Stomach (tissue), 9 donors: ENCODE data around the gene CES3. TPM values are rescaled to one million over a fixed set of nuclear protein-coding genes. Genes with fewer than 3 reads are reported as not detected.

Experiments
- DNase-seq, 2 donors: peaks; one replicate each; pipeline versions ENCODE4 v3.0.0 to v3.0.0-alpha.2; 2013 to 2019
- H3K27ac ChIP-seq, 5 donors: fragments of 200-600 bp in 4 of 5; sonication (generic) in 4 of 5; one replicate each; pipeline ENCODE4 v1.5.1; 2013 to 2019; ENCODE audit warnings: mild to moderate bottlenecking in 1 of 5, moderate library complexity in 1 of 5
- H3K27me3 ChIP-seq, 3 donors: fragments of 200-600 bp; sonication (generic); one replicate each; pipeline ENCODE4 v1.5.1; 2017 to 2019; ENCODE audit warnings: mixed run types in 1 of 3
- H3K36me3 ChIP-seq, 4 donors: fragments of 200-600 bp; sonication (generic); 1 replicate in 3 of 4; 2 replicates in 1 of 4; pipeline ENCODE4 v1.5.1; 2016 to 2019
- H3K4me1 ChIP-seq, 4 donors: fragments of 200-600 bp; sonication (generic); one replicate each; pipeline ENCODE4 v1.5.1; 2016 to 2019
- H3K4me3 ChIP-seq, 4 donors: fragments of 200-600 bp; sonication (generic) in 3 of 4; one replicate each; pipeline ENCODE4 v1.5.1; 2016 to 2019; ENCODE audit warnings: mild to moderate bottlenecking in 1 of 4
- H3K9me3 ChIP-seq, 4 donors: fragments of 200-600 bp; sonication (generic); one replicate each; pipeline ENCODE4 v1.5.1; 2016 to 2019
- CTCF ChIP-seq, 7 experiments: fragments of 450-650 bp in 4 of 7; fragments of 200-600 bp in 3 of 7; sonication (generic) in 3 of 7; IDR thresholded peaks; one replicate each; pipeline ENCODE4 v1.5.1; 2016 to 2019; ENCODE audit warnings: antibody characterized with exemption in 7 of 7, control low read depth in 2 of 7, mild to moderate bottlenecking in 1 of 7
- EP300 ChIP-seq: sonication (generic); formaldehyde crosslinking; IDR thresholded peaks from one replicate; pipeline ENCODE4 v1.6.1; 2017; ENCODE audit warnings: antibody characterized with exemption
- POLR2A ChIP-seq, 4 donors: fragments of 450-650 bp; IDR thresholded peaks; one replicate each; pipeline ENCODE4 v1.6.1; 2016; ENCODE audit warnings: antibody characterized with exemption in 4 of 4, control low read depth in 2 of 4, mild to moderate bottlenecking in 1 of 4, moderate library complexity in 1 of 4
- POLR2AphosphoS5 ChIP-seq, 3 donors: sonication (generic); formaldehyde crosslinking; IDR thresholded peaks; one replicate each; pipeline ENCODE4 v1.6.1; 2016; ENCODE audit warnings: antibody characterized with exemption in 3 of 3
- WGBS, 5 donors: extraction: QIAGEN DNeasy Blood & Tissue Kit in 3 of 5; methylation state at CpG; one replicate each; pipeline versions ENCODE4 v1.1.5 to v1.1.7; 2013 to 2018; 5-methylcytosine and 5-hydroxymethylcytosine counted together
- intact Hi-C: fragments of 100-400 bp; cut with DNase I; formaldehyde crosslinking; loops from one replicate; pipeline ENCODE4 v1.15.1; 2023; ENCODE audit warnings: low total_unique reads
- polyA plus RNA-seq, 3 donors: library from polyadenylated mRNA; stranded (reverse); fragments of 200-250 nt; gene quantifications; one replicate each; pipeline ENCODE4 v1.2.3, GENCODE V29; 2013
- total RNA-seq, 5 donors: library from RNA; depleted of rRNA; stranded (reverse); fragments of >200 nt; gene quantifications; one replicate each; pipeline versions ENCODE4 v1.1.0 to v1.2.3, GENCODE V29; 2014 to 2016
- donor health status: healthy with polysubstance abuse.
- donor health status: Bipolar disorder and iron deficiency.
- donor health status: healthy.

Gene CES3
- total and polyA plus RNA-seq, 8 donors: 0.37 to 145 (median 2.9) TPM; not detected in 2

- Histone ChIP-seq H3K4me3 (no peak overlapping the region), H3K4me1 (peaks cover 0 to 17% (median 8%) of the 10 kb centered on the region in 4 donors), H3K36me3 (no peaks in the 10 kb centered on the region), H3K27ac (no peak overlapping the region), H3K27me3 (peaks cover 0 to 24% (median 0%) of the 10 kb centered on the region in 3 donors), H3K9me3 (no peaks in the 10 kb centered on the region)
- no peak for TF ChIP-seq POLR2A (IDR thresholded peaks at IDR 0.05)
- TF ChIP-seq POLR2AphosphoS5 (IDR thresholded peaks at IDR 0.05): no peak
- no peak for TF ChIP-seq EP300
- TF ChIP-seq CTCF (IDR thresholded peaks at IDR 0.05): no peak
- 79 to 85% (median 81%) methylated on average over 14 of the region's 14 CpGs for WGBS, 5 donors
- no peak for DNase-seq
- intact Hi-C loops: loop anchor here (5.0 kb wide), 1 partner anchor 177 kb away; the partner anchor contains the start of gene B3GNT9
Measured at GRCh38 chr16:66975302-66975893, 14.3 kb downstream of the CES3 start.

- WGBS, 5 donors: 42 to 50% (median 43%) methylated on average over 13 of the region's 13 CpGs
- no peak for TF ChIP-seq CTCF (IDR thresholded peaks at IDR 0.05)
- TF ChIP-seq EP300: no peak
- TF ChIP-seq POLR2AphosphoS5 (IDR thresholded peaks at IDR 0.05): no peak
- TF ChIP-seq POLR2A (IDR thresholded peaks at IDR 0.05): no peak
- DNase-seq: no peak
- peaks cover 0 to 24% (median 0%) of the 10 kb centered on the region in 3 donors for H3K27me3 ChIP-seq
- no peaks in the 10 kb centered on the region for H3K36me3 ChIP-seq
- intact Hi-C loops: loop anchor here (5.0 kb wide), 1 partner anchor 176 kb away; the partner anchor contains the start of gene B3GNT9
- no peak overlapping the region for H3K4me3 ChIP-seq
- H3K4me1 ChIP-seq: peaks cover 0 to 17% (median 8%) of the 10 kb centered on the region in 4 donors
- H3K9me3 ChIP-seq: no peaks in the 10 kb centered on the region
- no peak overlapping the region for H3K27ac ChIP-seq
Measured at GRCh38 chr16:66976746-66977145, 15.7 kb downstream of the CES3 start.

- intact Hi-C loops: loop anchor here (5.0 kb wide), 1 partner anchor 175 kb away; the partner anchor contains the start of gene B3GNT9
- peak; percentile 92 to 93 for DNase-seq
- no peaks in the 10 kb centered on the region for H3K9me3 ChIP-seq
- H3K27me3 ChIP-seq: peaks cover 0 to 21% (median 0%) of the 10 kb centered on the region in 3 donors
- TF ChIP-seq POLR2AphosphoS5 (IDR thresholded peaks at IDR 0.05) (peak in 1 of 3 donors; percentile 62), EP300 (no peak), CTCF (IDR thresholded peaks at IDR 0.05) (peak in 6 of 7 experiments; percentile 32 to 97 (median 95)), POLR2A (IDR thresholded peaks at IDR 0.05) (no peak)
- H3K36me3 ChIP-seq: no peaks in the 10 kb centered on the region
- no peak overlapping the region for H3K27ac ChIP-seq
- peaks cover 0 to 17% (median 8%) of the 10 kb centered on the region in 4 donors for H3K4me1 ChIP-seq
- no peak overlapping the region for H3K4me3 ChIP-seq
- WGBS, 5 donors: 22 to 30% (median 24%) methylated on average over 13 to 15 of the region's 15 CpGs
Measured at GRCh38 chr16:66977341-66978113, 16.5 kb downstream of the CES3 start.

- no peak overlapping the region for H3K4me3 ChIP-seq
- TF ChIP-seq POLR2A (IDR thresholded peaks at IDR 0.05) (no peak), EP300 (no peak), CTCF (IDR thresholded peaks at IDR 0.05) (no peak), POLR2AphosphoS5 (IDR thresholded peaks at IDR 0.05) (no peak)
- intact Hi-C loops: loop anchor here (5.0 kb wide), 1 partner anchor 173 kb away; the partner anchor contains the start of gene B3GNT9
- peaks cover 0 to 15% (median 0%) of the 10 kb centered on the region in 3 donors for H3K27me3 ChIP-seq
- H3K36me3 ChIP-seq: no peaks in the 10 kb centered on the region
- 58 to 65% (median 59%) methylated on average over 14 to 16 of the region's 16 CpGs for WGBS, 5 donors
- peak in 1 of 2 donors; percentile 34 for DNase-seq
- no peaks in the 10 kb centered on the region for H3K9me3 ChIP-seq
- H3K27ac ChIP-seq: peak overlapping the region in 2 of 5 donors; percentile 26 to 43
- peaks cover 0 to 17% (median 8%) of the 10 kb centered on the region in 4 donors for H3K4me1 ChIP-seq
Measured at GRCh38 chr16:66979011-66979717, 18.1 kb downstream of the CES3 start.
